HepG2 (cell line): Measurements from ENCODE around the gene OTC. TPM values are rescaled to one million over a fixed set of nuclear protein-coding genes. Genes with fewer than 3 reads are reported as not detected.

ENCODE experiments used
- ATAC-seq: fragments of 200-7000 bp; cut with Tn5 transposase; 3 replicates; pipeline ENCODE4 v1.9.1; 2020; ENCODE audit warnings: mild to moderate bottlenecking, moderate library complexity
- BruUV-seq: library from RNA; stranded (reverse); fragments of 400-500 nt; replicated peaks from 2 replicates; lab custom pipeline; 2021; lab: Mats Ljungman, UMichigan
- CTCF ChIA-PET: fragments of 300-600 bp; formaldehyde crosslinking; extraction: SDS; loops from one replicate; lab custom pipeline; 2021; ENCODE audit warnings: low total read pairs, inconsistent platforms, low intra/inter-chr PET ratio; lab: Yijun Ruan, JAX
- POLR2A ChIA-PET: fragments of 350-600 bp; sonication (Branson Sonifier 250); formaldehyde crosslinking; loops from one replicate; lab custom pipeline; 2020; ENCODE audit warnings: antibody characterized with exemption, inconsistent platforms; lab: Yijun Ruan, JAX
- DNase-seq: peaks from one replicate; pipeline ENCODE4 v3.0.0-alpha.2; 2015; ENCODE audit warnings: low spot score
- FAIRE-seq: peaks from 3 replicates; lab custom pipeline; 2011; peaks lifted over from hg19 to GRCh38; lab: Jason Lieb, UNC
- H2AFZ ChIP-seq: one replicate; pipeline ENCODE4 v1.6.1; 2011; ENCODE audit warnings: low read length, inconsistent platforms
- H3K27ac ChIP-seq: fragments of 300-600 bp; 3 replicates; pipeline ENCODE4 v1.8.0; 2011; ENCODE audit warnings: mixed run types, mild to moderate bottlenecking, mixed read lengths, low read length, inconsistent platforms; ENCODE audit not compliant: insufficient read depth; ENCODE audit errors: extremely low read length
- H3K27me3 ChIP-seq, 2 experiments: fragments of 200-600 bp in 1 of 2; 2 replicates in 1 of 2; 3 replicates in 1 of 2; pipeline versions ENCODE4 v1.6.0 to v1.8.0; 2011; ENCODE audit warnings: low read length in 2 of 2, mild to moderate bottlenecking in 2 of 2, moderate library complexity in 2 of 2, inconsistent platforms in 1 of 2; ENCODE audit not compliant: insufficient read depth in 2 of 2, control insufficient read depth in 1 of 2
- H3K36me3 ChIP-seq, 2 experiments: fragments of 200-600 bp in 1 of 2; replicated peaks in 1 of 2; 2 replicates in 1 of 2; 3 replicates in 1 of 2; pipeline versions ENCODE4 v1.5.1 to v1.8.0; 2011; ENCODE audit warnings: low read length in 2 of 2, inconsistent platforms in 1 of 2; ENCODE audit not compliant: insufficient read depth in 2 of 2, control insufficient read depth in 1 of 2
- H3K4me1 ChIP-seq: 2 replicates; pipeline ENCODE4 v1.5.1; 2012; ENCODE audit warnings: low read length, inconsistent platforms; ENCODE audit not compliant: insufficient read depth
- H3K4me2 ChIP-seq: 2 replicates; pipeline ENCODE4 v1.6.0; 2011; ENCODE audit warnings: low read depth, low read length, inconsistent platforms
- H3K4me3 ChIP-seq, 3 experiments: fragments of 200-600 bp in 1 of 3; sonication (generic), shearing (Covaris generic) in 1 of 3; replicated peaks in 1 of 3; 2 replicates each; pipeline ENCODE4 v1.5.1; 2011 to 2016; ENCODE audit warnings: low read length in 3 of 3, inconsistent platforms in 2 of 3, low read depth in 2 of 3, mild to moderate bottlenecking in 2 of 3, control low read depth in 1 of 3, mixed read lengths in 1 of 3; ENCODE audit not compliant: insufficient read depth in 1 of 3
- H3K79me2 ChIP-seq: one replicate; pipeline ENCODE4 v1.6.1; 2011; ENCODE audit warnings: low read length, inconsistent platforms; ENCODE audit not compliant: insufficient read depth
- H3K9ac ChIP-seq: 2 replicates; pipeline ENCODE4 v1.6.0; 2011; ENCODE audit warnings: mild to moderate bottlenecking, low read depth, low read length, inconsistent platforms; ENCODE audit not compliant: insufficient read depth
- H3K9me3 ChIP-seq: 2 replicates; pipeline ENCODE4 v1.5.1; 2012; ENCODE audit warnings: mild to moderate bottlenecking, low read length
- H4K20me1 ChIP-seq: 2 replicates; pipeline ENCODE4 v1.6.0; 2011; ENCODE audit warnings: inconsistent platforms, mild to moderate bottlenecking, low read length, moderate library complexity; ENCODE audit not compliant: insufficient read depth
- HNRNPH1 ChIP-seq: fragments of 200-400 bp; formaldehyde crosslinking; optimal IDR thresholded peaks from 2 replicates; pipeline ENCODE3; 2017; ENCODE audit warnings: mild to moderate bottlenecking, low read depth, low read length
- NFATC3 ChIP-seq: sonication (generic); formaldehyde crosslinking; IDR thresholded peaks from 2 replicates; pipeline ENCODE4 v1.5.1; 2020; ENCODE audit warnings: mild to moderate bottlenecking, missing genetic modification reagents
- NR1H2 ChIP-seq: sonication (generic); formaldehyde crosslinking; IDR thresholded peaks from 2 replicates; pipeline ENCODE4 v1.8.1; 2022; ENCODE audit warnings: low read depth, missing genetic modification reagents, borderline replicate concordance
- PITX1 ChIP-seq: sonication (generic); formaldehyde crosslinking; IDR thresholded peaks from 2 replicates; pipeline ENCODE4 v1.5.1; 2020; ENCODE audit warnings: mild to moderate bottlenecking, missing genetic modification reagents
- POLR2AphosphoS5 ChIP-seq: IDR thresholded peaks from 2 replicates; pipeline ENCODE4 v1.6.1; 2012; ENCODE audit warnings: low read depth, low read length
- SMC3 ChIP-seq: IDR thresholded peaks from 2 replicates; pipeline ENCODE4 v1.6.1; 2011; ENCODE audit warnings: low read length, improper control_type of control experiment
- SP4 ChIP-seq: sonication (generic); formaldehyde crosslinking; IDR thresholded peaks from 2 replicates; pipeline ENCODE4 v1.8.1; 2023; ENCODE audit warnings: mild to moderate bottlenecking, missing genetic modification reagents
- ZBTB38 ChIP-seq: sonication (generic); formaldehyde crosslinking; IDR thresholded peaks from 2 replicates; pipeline ENCODE4 v1.5.1; 2020; ENCODE audit warnings: mild to moderate bottlenecking, missing genetic modification reagents
- ZFP37 ChIP-seq: sonication (generic); formaldehyde crosslinking; IDR thresholded peaks from 2 replicates; pipeline ENCODE4 v1.4.0; 2020; ENCODE audit warnings: missing genetic modification reagents, borderline replicate concordance
- ZNF256 ChIP-seq: sonication (generic); formaldehyde crosslinking; conservative IDR thresholded peaks from 2 replicates; pipeline ENCODE4 v1.4.0; 2020; ENCODE audit warnings: missing genetic modification reagents
- ZNF460 ChIP-seq: sonication (generic); formaldehyde crosslinking; IDR thresholded peaks from 2 replicates; pipeline ENCODE4 v1.5.1; 2020; ENCODE audit warnings: missing genetic modification reagents, mild to moderate bottlenecking, borderline replicate concordance
- ZNF75D ChIP-seq: sonication (generic); formaldehyde crosslinking; IDR thresholded peaks from 2 replicates; pipeline ENCODE4 v1.8.1; 2023; ENCODE audit warnings: missing genetic modification reagents, mild to moderate bottlenecking, borderline replicate concordance
- WGBS: methylation state at CpG from one replicate; pipeline ENCODE4 v1.1.6; 2017; ENCODE audit warnings: low lambda C conversion rate; 5-methylcytosine and 5-hydroxymethylcytosine counted together
- in situ Hi-C: cut with HindIII; loops from 2 replicates; pipeline ENCODE4 v1.10.0; 2017; ENCODE audit warnings: low pct_unique_long_range_greater_than_20kb; ENCODE audit not compliant: extremely low pct_ligation_motif_present
- intact Hi-C: fragments of 100-400 bp; cut with micrococcal nuclease; formaldehyde crosslinking; loops from one replicate; pipeline ENCODE4 v1.10.0; 2022; ENCODE audit not compliant: unreplicated experiment
- polyA plus RNA-seq, 8 experiments: library from polyadenylated mRNA; depleted of rRNA in 3 of 8; stranded (reverse) in 7 of 8; unstranded in 1 of 8; fragments of >200 nt; fragmentation: Illumina TruSeq in 4 of 8; extraction: Trizol in 4 of 8; gene quantifications; 2 replicates each; pipeline versions ENCODE4 v1.2.1 to v1.2.3, GENCODE V29; 2011 to 2016; ENCODE audit warnings: low read depth in 4 of 8, missing spikeins in 1 of 8, mixed read lengths in 1 of 8; ENCODE audit not compliant: insufficient read depth in 1 of 8
- total RNA-seq, 5 experiments: library from RNA; depleted of rRNA; stranded (reverse); fragments of >200 nt; fragmentation: Illumina TruSeq; extraction: Trizol; gene quantifications; 2 replicates each; pipeline ENCODE4 v1.2.3, GENCODE V29; 2016; ENCODE audit warnings: low read depth in 1 of 5
- TF ChIP-seq, protein P1 (sequence below): sonication (generic); formaldehyde crosslinking; IDR thresholded peaks from 2 replicates; pipeline ENCODE4 v1.5.1; 2020; ENCODE audit warnings: missing genetic modification reagents, mild to moderate bottlenecking, borderline replicate concordance
- TF ChIP-seq, protein P2 (sequence below): sonication (generic); formaldehyde crosslinking; IDR thresholded peaks from 2 replicates; pipeline ENCODE4 v1.5.0; 2020; ENCODE audit warnings: missing genetic modification reagents

The OTC gene
- total and polyA plus RNA-seq, 2 of the 13 experiments (the other 11 are each of a cell fraction or from before 2014, with no cell fraction given) = 0.04 to 1.8 TPM

DNA sequence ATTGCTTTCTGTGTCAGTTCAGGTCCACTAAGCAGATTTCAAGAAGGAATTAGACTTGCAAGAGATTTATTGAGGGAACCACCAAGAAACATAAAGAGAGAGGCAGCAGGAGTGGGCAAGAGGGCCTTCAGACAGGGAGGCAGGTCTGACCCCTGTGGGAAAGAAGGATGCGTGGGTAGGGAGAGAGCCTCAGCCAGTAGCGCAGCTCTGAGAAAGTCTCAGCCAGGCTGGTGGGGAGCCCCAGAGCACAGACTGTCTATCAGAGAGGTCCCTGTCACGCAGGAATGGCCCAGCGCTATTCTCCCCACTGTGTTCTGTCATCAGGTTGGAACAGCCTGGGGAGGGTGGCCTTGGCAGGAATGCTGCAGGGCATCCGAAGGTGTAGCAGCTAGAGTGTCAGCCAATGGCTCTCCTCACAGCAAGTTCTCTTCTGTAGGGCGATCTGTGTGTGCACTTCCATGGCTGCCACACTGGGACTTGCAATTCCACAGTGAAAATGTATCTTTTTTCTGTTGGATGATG lies 48.0 kb downstream of the OTC start:
- WGBS = 100% methylated on average over 1 of the region's 6 CpGs
- H3K4me3 ChIP-seq = no peak overlapping the region
- no peak overlapping the region for H2AFZ ChIP-seq
- no peaks in the 10 kb centered on the region for H3K4me1 ChIP-seq
- H3K27me3 ChIP-seq = no peaks in the 10 kb centered on the region
- no peaks in the 10 kb centered on the region for H3K36me3 ChIP-seq
- BruUV-seq = no TSS peak
- DNase-seq (no peak), FAIRE-seq (no peak)
- no peaks in the 10 kb centered on the region for H4K20me1 ChIP-seq
- in situ Hi-C loops (no loop called here), intact Hi-C loops (no loop called here)
- POLR2A ChIA-PET = no interaction called here
- no peak overlapping the region for H3K27ac ChIP-seq
- TF ChIP-seq ZBTB38 (CRISPR knock-in tag) (no peak), SMC3 (no peak), PITX1 (CRISPR knock-in tag) (no peak), ZFP37 (no peak), ZNF460 (CRISPR knock-in tag) (no peak), POLR2AphosphoS5 (no peak), NR1H2 (CRISPR knock-in tag) (no peak), NFATC3 (CRISPR knock-in tag) (no peak), ZNF75D (no peak), ZNF256 (CRISPR knock-in tag) (no peak), SP4 (CRISPR knock-in tag) (no peak), HNRNPH1 (no peak)
- TF ChIP-seq, protein P1, sequence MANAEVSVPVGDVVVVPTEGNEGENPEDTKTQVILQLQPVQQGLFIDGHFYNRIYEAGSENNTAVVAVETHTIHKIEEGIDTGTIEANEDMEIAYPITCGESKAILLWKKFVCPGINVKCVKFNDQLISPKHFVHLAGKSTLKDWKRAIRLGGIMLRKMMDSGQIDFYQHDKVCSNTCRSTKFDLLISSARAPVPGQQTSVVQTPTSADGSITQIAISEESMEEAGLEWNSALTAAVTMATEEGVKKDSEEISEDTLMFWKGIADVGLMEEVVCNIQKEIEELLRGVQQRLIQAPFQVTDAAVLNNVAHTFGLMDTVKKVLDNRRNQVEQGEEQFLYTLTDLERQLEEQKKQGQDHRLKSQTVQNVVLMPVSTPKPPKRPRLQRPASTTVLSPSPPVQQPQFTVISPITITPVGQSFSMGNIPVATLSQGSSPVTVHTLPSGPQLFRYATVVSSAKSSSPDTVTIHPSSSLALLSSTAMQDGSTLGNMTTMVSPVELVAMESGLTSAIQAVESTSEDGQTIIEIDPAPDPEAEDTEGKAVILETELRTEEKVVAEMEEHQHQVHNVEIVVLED (CRISPR knock-in tag) = no peak
- TF ChIP-seq, protein P2, sequence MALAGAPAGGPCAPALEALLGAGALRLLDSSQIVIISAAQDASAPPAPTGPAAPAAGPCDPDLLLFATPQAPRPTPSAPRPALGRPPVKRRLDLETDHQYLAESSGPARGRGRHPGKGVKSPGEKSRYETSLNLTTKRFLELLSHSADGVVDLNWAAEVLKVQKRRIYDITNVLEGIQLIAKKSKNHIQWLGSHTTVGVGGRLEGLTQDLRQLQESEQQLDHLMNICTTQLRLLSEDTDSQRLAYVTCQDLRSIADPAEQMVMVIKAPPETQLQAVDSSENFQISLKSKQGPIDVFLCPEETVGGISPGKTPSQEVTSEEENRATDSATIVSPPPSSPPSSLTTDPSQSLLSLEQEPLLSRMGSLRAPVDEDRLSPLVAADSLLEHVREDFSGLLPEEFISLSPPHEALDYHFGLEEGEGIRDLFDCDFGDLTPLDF (CRISPR knock-in tag) = no peak
- TF ChIP-seq, all 625 proteins: peak for 0
- no peaks in the 10 kb centered on the region for H3K9me3 ChIP-seq
- no peak overlapping the region for H3K4me2 ChIP-seq
- no peak overlapping the region for H3K9ac ChIP-seq
- CTCF ChIA-PET = no interaction called here
- H3K79me2 ChIP-seq = no peaks in the 10 kb centered on the region
- no peak for ATAC-seq
